DMS 273 (cell line): Measurements from ENCODE around the gene FAM168B.

ENCODE experiments used
- DNase-seq: peaks from one replicate; lab custom pipeline; 2025; ENCODE audit not compliant: unreplicated experiment; lab: John Stamatoyannopoulos, UW

Gene FAM168B

DNA sequence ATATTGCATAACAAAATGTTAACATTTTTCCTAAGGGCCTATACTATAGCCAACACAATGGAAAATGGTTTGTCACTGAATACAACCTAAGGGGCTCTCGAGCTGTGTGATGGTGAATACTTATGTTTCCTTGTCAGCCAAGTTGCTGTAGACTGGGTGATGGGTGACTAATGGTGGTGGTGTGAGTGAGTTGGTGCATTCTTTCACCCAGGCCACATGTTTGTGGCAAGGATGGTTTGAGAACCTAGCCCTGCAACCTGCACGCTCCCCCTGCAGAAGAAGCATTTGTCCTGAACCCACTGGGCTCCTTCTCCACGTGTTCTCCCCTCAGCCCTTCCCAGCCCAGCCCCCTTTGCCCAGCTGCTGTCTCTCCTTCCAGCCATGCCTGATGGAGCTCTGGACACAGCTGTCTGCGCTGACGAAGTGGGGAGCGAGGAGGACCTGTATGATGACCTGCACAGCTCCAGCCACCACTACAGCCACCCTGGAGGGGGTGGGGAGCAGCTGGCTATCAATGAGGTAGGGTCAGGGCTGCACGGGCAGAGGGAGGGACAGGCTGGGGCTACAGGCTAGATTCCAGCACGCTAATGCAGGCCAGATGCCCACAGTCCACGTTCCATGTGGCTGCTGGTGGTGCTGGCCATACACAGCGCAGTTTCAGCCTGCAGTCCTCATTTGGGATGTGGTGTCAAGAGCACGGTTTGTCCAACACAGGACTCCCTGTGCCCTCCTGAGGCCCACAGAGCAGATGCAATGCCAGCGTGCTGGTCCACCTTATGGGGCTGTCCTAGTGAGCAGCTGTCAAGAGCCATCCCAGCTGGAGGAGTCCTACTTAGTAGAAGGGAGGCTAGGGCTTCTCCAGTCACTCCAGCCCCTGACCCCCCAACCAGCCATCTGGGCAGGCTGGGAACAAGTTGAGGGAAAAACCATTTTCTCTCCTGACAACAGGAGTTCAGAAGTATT lies 65.4 kb downstream of the FAM168B start:
- DNase-seq: peak; percentile 37

DNA sequence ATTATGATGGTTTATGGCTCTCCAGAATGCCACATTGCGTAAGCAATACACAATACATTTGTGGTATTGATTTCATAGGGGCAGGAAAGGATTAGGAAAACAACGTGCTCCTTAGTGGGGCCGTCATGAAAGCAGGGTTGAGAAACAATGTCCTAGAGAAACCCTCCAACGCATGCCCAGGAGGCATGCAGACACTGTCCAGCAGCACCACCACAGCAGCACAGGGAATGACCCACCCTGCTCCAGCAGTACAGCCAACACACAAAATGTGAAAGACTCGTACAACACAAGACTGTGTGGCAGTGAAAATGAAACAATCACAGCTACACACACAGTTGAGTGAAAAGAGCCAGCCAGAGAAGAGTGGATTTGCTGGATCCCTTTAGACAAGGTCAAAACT lies 66.3 kb downstream of the FAM168B start:
- DNase-seq: no peak

DNA sequence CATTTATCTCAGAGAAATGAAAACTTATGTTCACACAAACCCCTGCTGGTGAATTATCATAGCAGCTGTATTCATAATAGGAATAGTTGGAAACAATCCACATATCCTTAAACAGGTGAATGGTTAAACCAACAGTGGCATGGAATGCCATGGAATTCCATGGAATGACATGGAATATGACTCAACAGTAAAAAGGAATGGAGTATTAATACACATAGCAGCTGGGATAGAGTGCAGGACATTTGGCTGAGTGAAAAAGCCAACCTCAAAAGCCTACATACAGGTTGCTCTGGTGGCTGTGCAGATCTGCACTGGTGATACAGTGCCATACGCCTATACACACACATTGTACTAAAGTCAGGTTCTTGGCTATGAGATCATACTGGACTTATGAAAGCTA lies 69.5 kb downstream of the FAM168B start:
- peak; percentile 28 for DNase-seq

DNA sequence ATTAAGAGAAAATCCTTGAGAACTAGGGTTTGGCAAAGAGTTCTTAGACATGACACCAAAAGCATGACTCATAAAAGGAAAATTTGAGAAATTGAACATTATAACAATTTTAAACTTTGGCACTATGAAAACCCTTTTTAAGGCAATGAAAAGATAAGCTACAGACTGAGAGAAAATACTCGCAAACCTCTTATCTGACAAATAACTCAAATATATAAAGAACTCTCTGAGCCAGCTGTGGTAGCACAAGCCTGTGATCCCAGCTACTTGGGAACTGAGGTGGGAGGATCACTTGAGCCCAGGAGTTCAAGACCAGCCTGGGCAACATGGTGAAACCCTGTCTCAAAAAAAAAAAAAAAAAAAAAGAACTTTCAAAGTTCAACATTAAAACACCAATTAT lies 70.5 kb downstream of the FAM168B start:
- DNase-seq: no peak

DNA sequence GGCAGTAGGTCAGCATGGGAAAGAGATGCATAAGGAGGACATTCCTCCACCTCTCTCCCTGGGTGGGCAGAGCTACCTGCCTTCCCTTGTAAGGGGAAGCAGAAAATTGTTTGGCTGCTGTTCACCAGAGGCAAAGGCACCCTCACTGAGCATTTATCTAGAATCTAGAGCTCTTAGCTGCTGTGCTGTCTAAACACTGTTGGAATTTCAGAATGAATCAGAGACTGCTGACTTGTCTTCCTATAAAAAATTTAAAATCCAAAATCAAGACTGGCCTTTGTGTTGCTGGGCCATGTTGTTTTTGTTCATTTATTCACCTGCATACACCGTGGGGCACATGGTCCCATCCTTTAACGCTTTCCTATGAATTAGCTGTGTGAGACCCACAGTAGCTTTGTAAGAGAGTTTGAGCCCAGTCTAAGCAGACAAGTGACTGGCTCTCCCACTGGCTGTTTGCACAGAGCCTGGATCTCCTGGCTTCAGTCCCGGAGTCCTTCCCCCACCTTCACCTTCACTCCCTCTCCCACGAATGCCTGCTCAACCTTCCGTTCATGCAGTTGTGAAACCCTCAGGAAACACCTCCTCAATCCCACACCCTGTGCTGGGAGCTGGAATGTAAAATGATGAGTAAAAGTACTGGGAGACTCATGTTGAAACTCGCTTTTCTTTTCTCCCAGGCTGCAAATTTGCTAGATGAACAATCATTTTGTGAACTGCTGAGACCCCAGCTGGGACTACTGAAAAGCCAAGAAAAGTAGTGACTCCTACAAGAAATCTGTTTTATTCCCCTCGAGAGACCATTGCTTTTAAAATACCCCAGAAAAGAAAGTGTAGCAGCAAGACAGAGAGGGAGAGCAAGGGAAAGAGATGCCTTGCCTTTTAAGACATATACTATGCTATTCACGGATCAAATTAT lies 76.2 kb downstream of the FAM168B start:
- peak; percentile 27 for DNase-seq

DNA sequence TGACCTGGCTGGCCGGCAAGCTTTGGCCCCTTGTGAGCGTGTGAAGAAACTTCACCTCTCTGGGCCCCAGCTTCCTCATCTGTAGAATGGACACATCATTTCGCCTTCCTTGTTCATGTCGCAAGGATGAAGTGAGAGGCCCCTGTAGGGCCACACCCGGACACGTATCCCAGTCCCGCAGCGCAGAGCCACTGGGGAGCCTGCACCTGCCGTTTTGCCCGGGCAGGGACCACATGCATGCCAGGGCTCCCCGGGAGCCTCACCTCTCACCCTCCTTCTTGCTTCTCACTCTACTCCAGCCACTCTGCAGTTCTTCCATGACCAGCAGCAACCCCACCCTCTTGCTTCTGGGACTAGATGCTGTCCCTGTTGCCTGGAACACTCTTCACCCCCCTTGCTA lies 77.5 kb downstream of the FAM168B start:
- no peak for DNase-seq

DNA sequence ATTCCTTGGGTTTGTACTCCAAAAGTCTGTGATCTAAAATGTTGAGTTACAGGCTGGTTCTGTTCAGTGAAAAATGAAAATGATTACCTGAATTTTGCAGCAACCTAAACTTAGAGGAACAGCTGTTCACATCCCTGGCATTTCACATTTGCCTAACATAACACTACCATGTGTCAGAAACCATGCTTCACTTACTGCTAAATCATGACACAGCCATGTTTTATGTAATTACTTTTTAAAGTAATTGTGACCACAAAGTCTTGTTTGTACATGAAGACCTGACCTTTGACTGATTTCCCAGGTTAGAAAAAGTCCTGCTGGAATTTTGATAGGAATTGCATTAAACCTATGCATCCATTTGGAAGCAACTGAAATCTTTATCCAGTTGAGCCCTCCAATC lies 79.1 kb downstream of the FAM168B start:
- DNase-seq: peak; percentile 45

DNA sequence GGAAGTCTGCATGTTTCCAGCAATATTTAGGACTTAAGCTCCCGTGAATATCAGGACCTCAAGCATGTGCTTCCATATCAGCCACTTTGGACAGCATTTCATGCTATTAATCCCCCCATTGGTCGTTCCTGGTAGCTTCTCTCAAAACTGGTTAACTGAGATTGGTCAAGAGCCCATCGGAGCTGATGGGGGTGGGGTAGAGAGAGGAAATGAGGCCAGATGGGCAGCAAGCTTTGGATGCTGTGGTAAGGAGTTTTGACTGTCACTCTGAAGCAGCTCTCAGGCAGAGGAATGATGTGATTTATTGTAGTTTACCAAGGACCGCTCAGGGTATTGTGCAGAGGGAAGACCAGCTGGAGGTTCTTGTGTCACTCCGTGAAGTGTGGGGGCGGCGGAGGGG lies 81.8 kb downstream of the FAM168B start:
- DNase-seq: peak; percentile 36

DNA sequence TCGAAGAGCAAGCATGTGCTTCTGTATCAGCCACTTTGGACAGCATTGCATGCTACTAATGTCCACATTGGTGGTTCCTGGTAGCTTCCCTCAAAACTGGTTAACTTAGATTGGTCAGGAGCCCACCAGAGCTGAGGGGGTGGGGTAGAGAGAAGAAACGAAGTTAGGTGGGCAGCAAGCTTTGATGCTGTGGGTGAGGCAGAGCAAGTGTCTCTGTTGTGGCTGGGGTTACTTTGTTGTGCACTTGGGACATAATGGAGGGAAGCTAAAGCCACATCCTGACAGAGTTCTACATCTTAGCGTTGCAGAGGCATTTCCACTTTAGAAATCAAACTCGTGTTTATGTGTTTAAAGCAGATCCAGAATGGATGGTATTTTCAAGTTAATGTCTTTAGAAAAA lies 82.7 kb downstream of the FAM168B start:
- DNase-seq: no peak

DNA sequence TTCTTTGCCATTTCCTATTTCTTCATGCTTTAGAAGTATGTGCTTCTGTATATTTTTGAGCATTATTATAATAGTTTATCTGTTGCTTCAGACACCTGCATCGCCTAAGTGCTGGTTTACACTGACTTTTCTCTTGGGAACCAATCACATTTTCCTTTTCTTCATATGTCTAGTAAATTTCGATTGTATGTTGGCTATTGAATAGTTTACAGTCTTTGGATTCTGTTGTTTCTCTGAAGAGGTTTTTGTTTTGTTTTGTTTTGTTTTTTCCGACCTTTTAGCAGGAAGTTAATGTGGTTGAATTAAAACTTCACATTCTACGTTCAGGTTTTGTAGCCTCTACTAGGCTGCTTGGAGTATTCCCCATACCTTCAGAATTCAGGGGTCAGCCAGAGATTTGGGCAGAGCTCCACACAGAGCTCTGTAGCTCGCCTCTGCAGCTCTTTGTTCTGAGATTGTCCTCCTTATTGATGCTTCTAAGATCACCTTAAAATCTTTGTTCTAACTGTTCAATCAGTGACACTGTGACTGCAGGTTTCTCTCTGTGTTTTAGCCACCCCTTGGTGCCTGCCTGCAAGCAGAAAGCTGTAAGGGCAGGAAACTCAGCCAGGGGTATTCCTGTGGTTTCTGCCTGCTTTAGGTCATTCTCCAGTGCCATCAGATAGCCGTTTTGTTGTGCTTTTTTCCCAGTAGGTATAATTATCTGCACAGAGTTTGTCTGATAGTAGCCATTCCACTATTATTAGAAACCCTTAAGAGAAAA lies 83.4 kb downstream of the FAM168B start:
- DNase-seq: no peak

DNA sequence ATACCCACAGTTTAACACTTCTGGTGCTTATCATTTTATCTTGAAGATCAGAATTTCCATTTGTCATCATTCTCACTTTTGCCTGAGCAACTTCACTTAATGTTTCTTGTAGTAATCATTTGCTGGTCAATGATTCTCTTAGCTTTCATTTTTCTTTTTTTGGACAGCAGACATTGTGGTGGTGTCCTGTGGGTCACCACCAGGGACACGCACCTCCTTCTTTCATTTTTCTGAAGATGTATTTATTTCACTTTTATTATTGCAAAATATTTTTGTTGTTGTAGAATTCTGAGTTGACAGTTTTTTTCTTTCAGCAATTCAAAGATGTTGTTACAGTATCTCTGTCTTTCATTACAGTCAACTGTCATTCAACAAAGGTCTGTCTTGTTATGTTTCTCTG lies 84.3 kb downstream of the FAM168B start:
- DNase-seq: no peak

DNA sequence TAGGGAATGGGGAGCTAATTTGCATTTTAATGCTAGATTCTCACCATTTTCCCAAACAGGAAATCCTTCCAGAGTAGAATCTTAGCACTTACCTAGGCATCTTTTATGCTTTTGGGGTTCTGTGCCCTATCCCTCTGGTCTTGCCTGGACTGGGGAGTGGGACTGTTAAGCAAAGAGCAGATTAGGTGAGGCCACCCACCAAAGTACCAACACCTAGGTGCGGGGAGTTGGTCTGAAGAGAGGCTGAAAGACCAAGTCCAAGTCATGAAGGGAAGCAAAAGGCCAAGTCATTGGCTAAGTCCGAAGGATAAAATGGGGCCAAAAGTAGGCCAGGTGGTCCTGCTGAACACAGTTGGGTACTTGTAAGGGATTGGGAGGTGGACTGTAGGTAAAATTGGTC lies 86.7 kb downstream of the FAM168B start:
- no peak for DNase-seq

DNA sequence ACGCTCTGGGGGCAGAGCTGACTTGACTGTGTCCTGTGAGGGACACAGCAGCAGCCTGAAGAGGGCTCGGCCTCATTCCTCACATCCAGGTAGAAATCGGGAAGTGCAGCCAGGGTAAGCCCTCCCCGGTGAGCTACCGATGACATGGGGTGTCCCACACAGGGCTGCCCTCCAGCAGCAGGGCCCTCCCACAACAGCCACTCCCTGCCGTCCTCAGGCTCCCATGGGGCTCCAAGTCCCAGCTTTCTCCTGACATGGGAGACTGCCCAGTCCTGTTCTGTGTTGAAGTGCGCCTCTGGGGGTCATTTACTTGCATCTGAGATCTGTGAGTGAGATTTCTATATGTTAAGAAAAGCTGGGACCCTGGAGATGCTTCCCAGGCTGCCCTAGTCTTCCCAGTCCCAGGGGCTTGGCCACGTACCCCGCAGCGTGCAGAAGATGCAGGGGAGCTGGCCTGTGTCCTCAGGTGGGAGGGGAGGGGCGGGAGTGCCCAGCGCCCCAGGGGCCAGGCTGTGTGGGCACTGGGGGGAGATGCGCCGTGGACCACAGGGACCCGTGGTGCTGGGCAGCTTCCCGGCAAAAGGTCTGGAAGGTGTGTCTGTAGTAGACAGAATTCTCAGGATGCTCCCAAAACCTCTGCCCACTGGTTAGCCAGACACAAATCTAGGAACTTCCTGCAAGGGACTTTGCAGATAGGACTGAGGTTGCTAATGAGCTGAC lies 87.9 kb downstream of the FAM168B start:
- no peak for DNase-seq

DNA sequence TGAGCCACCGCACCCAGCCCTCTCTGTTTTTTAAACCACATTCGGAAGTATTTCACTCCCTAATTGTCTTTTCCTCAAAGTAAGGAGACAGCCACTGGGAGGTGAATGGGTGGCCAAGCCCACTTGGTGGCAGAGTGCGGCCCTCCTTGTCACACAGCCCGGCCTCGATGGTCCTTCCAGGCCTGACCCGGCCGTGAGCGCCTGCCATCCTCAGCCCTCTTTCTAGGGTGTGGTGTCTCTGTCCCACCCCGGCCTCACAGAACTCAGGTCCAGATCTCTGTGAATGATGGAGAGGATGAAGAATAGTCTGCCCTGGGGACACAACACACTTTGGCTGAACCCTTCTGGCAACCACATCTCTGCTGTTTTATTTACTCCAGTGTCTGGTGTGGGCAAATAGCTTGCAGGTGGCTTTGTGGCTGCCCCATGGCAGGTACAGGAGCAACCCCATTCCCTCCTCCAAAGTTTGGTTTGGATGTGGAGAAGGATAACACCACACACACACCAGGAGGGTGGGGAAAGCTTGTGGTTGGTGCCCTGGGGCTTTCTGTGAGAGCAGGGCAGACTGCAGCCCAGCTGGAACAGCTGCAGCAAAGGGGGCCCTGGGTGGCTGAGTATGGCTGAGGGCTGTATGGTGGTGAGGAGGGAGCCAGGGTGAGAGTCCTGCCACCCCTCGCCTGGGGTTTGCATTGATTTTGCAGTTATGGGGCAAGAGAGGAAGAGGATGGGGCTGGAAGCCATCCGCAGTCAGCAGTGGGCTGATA lies 88.6 kb downstream of the FAM168B start:
- DNase-seq: no peak

DNA sequence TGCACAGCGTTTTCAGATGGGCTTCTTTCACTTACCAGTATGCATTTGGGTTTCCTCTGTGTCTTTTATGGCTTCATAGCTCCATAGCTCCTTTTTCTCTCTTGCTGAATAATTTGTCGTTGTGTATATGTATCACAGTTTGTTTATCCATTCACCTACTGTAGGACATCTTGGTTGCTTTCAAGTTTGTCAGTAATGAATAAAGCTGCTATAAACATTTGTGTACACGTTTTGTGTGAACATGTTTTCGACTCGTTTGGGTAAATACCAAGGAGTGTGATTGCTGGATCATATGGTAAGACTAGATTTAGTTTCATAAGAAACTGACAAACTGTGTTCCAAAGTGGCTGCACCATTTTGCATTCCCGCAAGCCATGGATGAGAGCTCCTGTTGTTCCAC lies 94.7 kb downstream of the FAM168B start:
- no peak for DNase-seq
